ENCODE results near the gene DDO. TPM values are rescaled to one million over a fixed set of nuclear protein-coding genes. Genes with fewer than 3 reads are reported as not detected.

The DDO gene
- total and polyA plus RNA-seq, 5 donors: 9.2 to 19.7 (median 18.0) TPM

DNA sequence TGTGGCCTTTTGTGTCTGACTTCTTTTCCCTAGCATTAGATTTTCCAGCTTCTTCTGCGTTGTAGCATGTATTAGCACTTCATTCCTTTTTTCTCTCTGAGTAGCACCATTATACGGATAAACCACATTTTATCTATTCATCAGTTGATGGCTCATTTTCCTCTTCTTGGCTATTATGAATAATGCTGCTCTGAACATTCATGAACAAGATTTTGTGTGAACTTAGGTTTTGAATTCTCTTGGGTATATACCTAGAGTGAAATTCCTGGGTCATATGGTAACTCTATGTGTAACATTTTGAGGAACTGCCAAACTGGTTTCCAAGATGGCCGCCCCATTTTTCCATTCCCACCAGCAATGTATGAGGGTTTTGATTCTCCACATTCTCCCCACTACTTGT, 32.4 kb upstream of the DDO start:
- no peak overlapping the region for H3K27ac ChIP-seq (ENCODE audit: low read length)
- H3K4me3 ChIP-seq (ENCODE audit: low read length): no peak overlapping the region
- intact Hi-C loops (cut with DNase I): no loop called here
- ATAC-seq (no peak), DNase-seq (no peak)
- no peaks in the 10 kb centered on the region for H3K4me1 ChIP-seq (ENCODE audit: control insufficient read depth, insufficient read depth, low read length)
- no peaks in the 10 kb centered on the region for H3K9me3 ChIP-seq (ENCODE audit: control insufficient read depth, low read length)
- H3K27me3 ChIP-seq (ENCODE audit: control insufficient read depth, insufficient read depth): no peaks in the 10 kb centered on the region
- 93% methylated on average over 3 of the region's 3 CpGs for WGBS

- no peaks in the 10 kb centered on the region for H3K4me1 ChIP-seq (ENCODE audit: control insufficient read depth, insufficient read depth, low read length)
- 83% methylated on average over 4 of the region's 4 CpGs for WGBS
- no peaks in the 10 kb centered on the region for H3K27me3 ChIP-seq (ENCODE audit: control insufficient read depth, insufficient read depth)
- no peak overlapping the region for H3K4me3 ChIP-seq (ENCODE audit: low read length)
- no peak overlapping the region for H3K27ac ChIP-seq (ENCODE audit: low read length)
- no peak for DNase-seq
- intact Hi-C loops (cut with DNase I): no loop called here
- no peaks in the 10 kb centered on the region for H3K9me3 ChIP-seq (ENCODE audit: control insufficient read depth, low read length)
- no peak for ATAC-seq
Observed at GRCh38 chr6:110446405-110446804, 31.0 kb upstream of the DDO start.

- 77% methylated on average over 4 of the region's 4 CpGs for WGBS
- intact Hi-C loops (cut with DNase I): no loop called here
- no peaks in the 10 kb centered on the region for H3K27me3 ChIP-seq (ENCODE audit: control insufficient read depth, insufficient read depth)
- H3K9me3 ChIP-seq (ENCODE audit: control insufficient read depth, low read length): no peaks in the 10 kb centered on the region
- H3K4me1 ChIP-seq (ENCODE audit: control insufficient read depth, insufficient read depth, low read length): no peaks in the 10 kb centered on the region
- H3K4me3 ChIP-seq (ENCODE audit: low read length): no peak overlapping the region
- ATAC-seq (no peak), DNase-seq (no peak)
- H3K27ac ChIP-seq (ENCODE audit: low read length): no peak overlapping the region
Observed at GRCh38 chr6:110440026-110440425, 24.7 kb upstream of the DDO start.

- 61% methylated on average over 5 of the region's 5 CpGs for WGBS
- no peaks in the 10 kb centered on the region for H3K4me1 ChIP-seq (ENCODE audit: control insufficient read depth, insufficient read depth, low read length)
- no peaks in the 10 kb centered on the region for H3K9me3 ChIP-seq (ENCODE audit: control insufficient read depth, low read length)
- H3K27me3 ChIP-seq (ENCODE audit: control insufficient read depth, insufficient read depth): no peaks in the 10 kb centered on the region
- DNase-seq (no peak), ATAC-seq (no peak)
- intact Hi-C loops (cut with DNase I): no loop called here
- no peak overlapping the region for H3K4me3 ChIP-seq (ENCODE audit: low read length)
- H3K27ac ChIP-seq (ENCODE audit: low read length): no peak overlapping the region
Observed at GRCh38 chr6:110439356-110439755, 24.0 kb upstream of the DDO start.

DNA sequence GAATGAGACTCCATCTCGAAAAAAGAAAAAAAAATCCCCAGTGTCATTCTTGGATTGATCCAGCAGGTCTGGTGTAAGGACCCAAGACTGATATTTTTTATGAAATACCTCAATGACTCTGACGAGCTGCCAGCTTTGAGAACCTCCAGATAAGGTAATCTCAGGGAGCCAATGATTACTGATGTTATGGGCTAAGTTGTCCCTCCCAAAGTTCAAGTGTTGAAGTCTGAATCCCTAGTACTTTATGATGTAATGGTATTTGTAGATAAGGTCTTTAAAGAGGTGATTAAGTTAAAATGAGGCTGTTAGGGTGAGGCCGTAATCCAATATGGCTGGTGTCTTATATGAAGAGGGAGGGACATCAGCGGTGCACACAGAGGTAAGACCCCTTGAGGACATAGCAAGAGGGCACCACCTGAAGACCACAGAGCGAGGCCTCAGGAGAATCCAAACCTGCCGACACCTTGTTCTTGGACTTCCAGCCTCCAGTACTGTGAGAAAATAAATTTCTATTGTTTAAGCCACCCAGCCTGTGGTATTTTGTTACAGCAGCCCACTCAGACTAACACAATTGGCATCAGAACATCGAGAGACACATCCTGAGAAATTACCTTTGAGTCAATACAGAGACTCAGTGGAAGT, 19.7 kb upstream of the DDO start:
- ATAC-seq (no peak), DNase-seq (no peak)
- Histone ChIP-seq H3K27ac (ENCODE audit: low read length) (no peak overlapping the region), H3K4me1 (ENCODE audit: control insufficient read depth, insufficient read depth, low read length) (no peaks in the 10 kb centered on the region), H3K4me3 (ENCODE audit: low read length) (no peak overlapping the region), H3K27me3 (ENCODE audit: control insufficient read depth, insufficient read depth) (no peaks in the 10 kb centered on the region), H3K9me3 (ENCODE audit: control insufficient read depth, low read length) (no peaks in the 10 kb centered on the region)
- 76% methylated on average over 7 of the region's 7 CpGs for WGBS
- intact Hi-C loops (cut with DNase I): no loop called here

GRCh38 chr6:110432285-110432900, 17.0 kb upstream of the DDO start:
- no peaks in the 10 kb centered on the region for H3K9me3 ChIP-seq (ENCODE audit: control insufficient read depth, low read length)
- H3K4me3 ChIP-seq (ENCODE audit: low read length): no peak overlapping the region
- no peak for ATAC-seq
- H3K27me3 ChIP-seq (ENCODE audit: control insufficient read depth, insufficient read depth): no peaks in the 10 kb centered on the region
- intact Hi-C loops (cut with DNase I): no loop called here
- 60% methylated on average over 3 of the region's 3 CpGs for WGBS
- no peak for DNase-seq
- no peaks in the 10 kb centered on the region for H3K4me1 ChIP-seq (ENCODE audit: control insufficient read depth, insufficient read depth, low read length)
- no peak overlapping the region for H3K27ac ChIP-seq (ENCODE audit: low read length)

DNA sequence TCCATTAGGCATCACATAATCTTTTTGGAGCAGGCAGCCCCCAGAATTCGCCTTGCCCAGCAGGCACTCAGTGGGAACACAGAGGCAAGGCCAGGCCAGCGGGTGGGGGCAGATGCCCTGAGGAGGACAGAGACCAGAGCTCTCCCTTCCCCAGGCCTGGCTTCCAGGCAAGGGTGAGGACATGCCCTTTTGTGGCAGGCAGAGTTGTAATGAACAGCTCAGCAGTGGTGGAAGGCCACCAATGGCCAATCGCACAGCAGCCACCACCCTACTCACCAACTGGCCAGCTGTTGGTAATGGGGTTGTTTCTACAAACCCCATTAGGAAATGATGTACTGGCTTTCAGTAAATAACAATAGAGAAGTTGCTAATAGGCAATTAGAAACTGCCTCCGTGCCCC, 15.4 kb upstream of the DDO start:
- no peaks in the 10 kb centered on the region for H3K9me3 ChIP-seq (ENCODE audit: control insufficient read depth, low read length)
- no peak overlapping the region for H3K27ac ChIP-seq (ENCODE audit: low read length)
- no peaks in the 10 kb centered on the region for H3K4me1 ChIP-seq (ENCODE audit: control insufficient read depth, insufficient read depth, low read length)
- DNase-seq (no peak), ATAC-seq (no peak)
- H3K27me3 ChIP-seq (ENCODE audit: control insufficient read depth, insufficient read depth): no peaks in the 10 kb centered on the region
- no peak overlapping the region for H3K4me3 ChIP-seq (ENCODE audit: low read length)
- 87% methylated on average over 4 of the region's 4 CpGs for WGBS
- intact Hi-C loops (cut with DNase I): no loop called here

DNA sequence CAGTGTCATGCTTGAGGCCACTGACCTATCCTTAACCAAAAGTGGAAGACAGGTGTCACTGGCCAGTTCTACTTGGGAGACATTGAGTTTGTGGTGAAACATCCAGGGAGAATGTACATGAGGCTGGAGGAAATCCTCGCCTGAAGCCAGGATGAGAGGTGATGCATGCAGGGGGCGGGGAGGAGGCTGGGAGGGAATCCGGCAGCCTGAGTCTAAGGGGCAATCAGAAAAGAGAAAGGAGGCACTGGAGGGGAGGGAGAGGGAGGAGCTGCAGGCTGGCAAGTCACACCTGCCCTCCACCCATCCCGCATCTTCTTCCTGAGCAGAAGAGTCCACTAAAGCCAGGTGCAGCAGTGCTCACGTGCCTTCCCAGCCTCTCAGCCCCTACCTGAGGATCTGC, 14.9 kb upstream of the DDO start:
- no peaks in the 10 kb centered on the region for H3K4me1 ChIP-seq (ENCODE audit: control insufficient read depth, insufficient read depth, low read length)
- H3K27ac ChIP-seq (ENCODE audit: low read length): no peak overlapping the region
- WGBS: 65% methylated on average over 5 of the region's 5 CpGs
- no peaks in the 10 kb centered on the region for H3K27me3 ChIP-seq (ENCODE audit: control insufficient read depth, insufficient read depth)
- ATAC-seq (no peak), DNase-seq (no peak)
- no peak overlapping the region for H3K4me3 ChIP-seq (ENCODE audit: low read length)
- intact Hi-C loops (cut with DNase I): no loop called here
- no peaks in the 10 kb centered on the region for H3K9me3 ChIP-seq (ENCODE audit: control insufficient read depth, low read length)

DNA sequence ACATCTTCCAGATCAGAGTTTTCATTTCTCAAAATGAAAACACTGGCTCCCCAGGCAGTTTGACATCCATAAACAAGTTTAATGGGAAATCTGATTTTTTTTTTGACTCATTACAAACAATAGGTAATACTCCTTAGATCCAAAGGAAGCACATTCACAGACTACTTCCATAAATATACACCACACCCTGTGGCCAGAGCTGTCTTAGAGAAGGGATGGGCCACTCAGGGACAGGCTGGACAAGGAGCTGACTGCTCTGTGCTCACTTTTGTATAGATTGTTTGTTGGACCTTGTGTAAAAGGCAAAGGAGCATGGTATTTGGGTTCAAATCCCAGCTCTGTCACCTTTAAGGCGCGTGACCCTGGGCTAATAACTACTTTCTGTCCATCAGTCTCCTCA, 12.8 kb upstream of the DDO start:
- Histone ChIP-seq H3K27ac (ENCODE audit: low read length) (no peak overlapping the region), H3K4me1 (ENCODE audit: control insufficient read depth, insufficient read depth, low read length) (no peaks in the 10 kb centered on the region), H3K9me3 (ENCODE audit: control insufficient read depth, low read length) (no peaks in the 10 kb centered on the region), H3K4me3 (ENCODE audit: low read length) (no peak overlapping the region), H3K27me3 (ENCODE audit: control insufficient read depth, insufficient read depth) (no peaks in the 10 kb centered on the region)
- intact Hi-C loops (cut with DNase I): no loop called here
- DNase-seq: no peak
- 96% methylated on average over 2 of the region's 2 CpGs for WGBS
- no peak for ATAC-seq

- no peak overlapping the region for H3K27ac ChIP-seq (ENCODE audit: low read length)
- H3K4me3 ChIP-seq (ENCODE audit: low read length): no peak overlapping the region
- intact Hi-C loops (cut with DNase I): no loop called here
- H3K9me3 ChIP-seq (ENCODE audit: control insufficient read depth, low read length): no peaks in the 10 kb centered on the region
- ATAC-seq: no peak
- 54% methylated on average over 5 of the region's 5 CpGs for WGBS
- no peaks in the 10 kb centered on the region for H3K4me1 ChIP-seq (ENCODE audit: control insufficient read depth, insufficient read depth, low read length)
- H3K27me3 ChIP-seq (ENCODE audit: control insufficient read depth, insufficient read depth): no peaks in the 10 kb centered on the region
- DNase-seq: no peak
Observed at GRCh38 chr6:110425816-110426215, 10.4 kb upstream of the DDO start.

DNA sequence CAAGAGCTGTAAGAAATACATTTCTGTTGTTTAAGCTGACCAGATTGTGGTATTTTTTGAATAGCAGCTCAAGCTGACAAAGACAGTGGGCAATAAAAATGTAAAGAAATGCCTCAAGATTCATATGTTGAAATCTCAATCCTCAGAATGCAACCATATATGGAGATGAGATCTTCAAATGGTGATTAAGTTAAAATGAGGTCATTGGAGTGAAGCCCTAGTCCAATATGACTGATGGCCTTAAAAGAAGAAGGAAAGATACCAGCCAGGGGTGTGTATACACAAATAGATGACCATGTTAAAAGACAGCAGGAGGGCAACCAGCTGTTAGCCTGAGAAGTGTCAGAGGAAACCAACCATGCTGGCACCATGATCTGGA, 7.1 kb upstream of the DDO start:
- intact Hi-C loops (cut with DNase I): no loop called here
- H3K4me1 ChIP-seq (ENCODE audit: control insufficient read depth, insufficient read depth, low read length): no peaks in the 10 kb centered on the region
- ATAC-seq (no peak), DNase-seq (no peak)
- H3K27me3 ChIP-seq (ENCODE audit: control insufficient read depth, insufficient read depth): no peaks in the 10 kb centered on the region
- no peaks in the 10 kb centered on the region for H3K9me3 ChIP-seq (ENCODE audit: control insufficient read depth, low read length)
- no peak overlapping the region for H3K27ac ChIP-seq (ENCODE audit: low read length)
- no peak overlapping the region for H3K4me3 ChIP-seq (ENCODE audit: low read length)
